Ascending aorta (tissue), 2 donors: ENCODE measurements around the gene BEST2. TPM values are rescaled to one million over a fixed set of nuclear protein-coding genes. Genes with fewer than 3 reads are reported as not detected.

Experiments
- DNase-seq, 2 donors: peaks; one replicate each; pipeline ENCODE4 v3.0.0-alpha.2; 2019; ENCODE audit warnings: low spot score in 2 of 2
- H3K27ac ChIP-seq, 2 donors: fragments of 200-600 bp; sonication (generic); one replicate each; pipeline ENCODE4 v1.5.1; 2016 to 2017; ENCODE audit warnings: mild to moderate bottlenecking in 1 of 2
- H3K27me3 ChIP-seq: fragments of 200-600 bp; sonication (generic); one replicate; pipeline ENCODE4 v1.5.1; 2017
- H3K36me3 ChIP-seq, 2 donors: fragments of 200-600 bp; sonication (generic); one replicate each; pipeline ENCODE4 v1.5.1; 2016
- H3K4me1 ChIP-seq, 2 donors: fragments of 200-600 bp; sonication (generic); one replicate each; pipeline ENCODE4 v1.5.1; 2016 to 2017; ENCODE audit warnings: mild to moderate bottlenecking in 1 of 2
- H3K4me3 ChIP-seq, 2 donors: fragments of 200-600 bp; sonication (generic); one replicate each; pipeline ENCODE4 v1.5.1; 2016 to 2017; ENCODE audit warnings: mild to moderate bottlenecking in 1 of 2
- H3K9me3 ChIP-seq, 2 donors: fragments of 200-600 bp; sonication (generic); one replicate each; pipeline ENCODE4 v1.5.1; 2016
- CTCF ChIP-seq, 3 experiments: fragments of 200-600 bp in 2 of 3; fragments of 450-650 bp in 1 of 3; sonication (generic) in 2 of 3; IDR thresholded peaks; one replicate each; pipeline ENCODE4 v1.5.1; 2016 to 2019; ENCODE audit warnings: antibody characterized with exemption in 3 of 3, mild to moderate bottlenecking in 1 of 3, moderate library complexity in 1 of 3
- intact Hi-C: fragments of 100-400 bp; cut with DNase I; formaldehyde crosslinking; loops from one replicate; pipeline ENCODE4 v1.15.1; 2023
- total RNA-seq: library from RNA; depleted of rRNA; stranded (reverse); fragments of >200 nt; gene quantifications from one replicate; pipeline ENCODE4 v1.1.0, GENCODE V29; 2016

BEST2 gene
- total RNA-seq, 1 donor from 2014 or later, result not detected

- peak overlapping the region; percentile 68 to 70 for H3K4me3 ChIP-seq
- no peaks in the 10 kb centered on the region for H3K36me3 ChIP-seq
- H3K9me3 ChIP-seq, result no peaks in the 10 kb centered on the region
- H3K4me1 ChIP-seq, result peaks cover 21 to 49% of the 10 kb centered on the region in 2 donors
- no peaks in the 10 kb centered on the region for H3K27me3 ChIP-seq
- intact Hi-C loops, result loop anchor here (1.0 to 5.0 kb wide), 3 partner anchors 19 to 1590 kb away; partner anchors contain the start of genes IER2 and STX10
- DNase-seq, result peak; percentile 43 to 89
- H3K27ac ChIP-seq, result peak overlapping the region; percentile 93 to 96
- TF ChIP-seq CTCF (IDR thresholded peaks at IDR 0.05), result peak; percentile 97 to 98 (median 98)
Measured at GRCh38 chr19:12777217-12778016, 25.8 kb downstream of the BEST2 start.

DNA sequence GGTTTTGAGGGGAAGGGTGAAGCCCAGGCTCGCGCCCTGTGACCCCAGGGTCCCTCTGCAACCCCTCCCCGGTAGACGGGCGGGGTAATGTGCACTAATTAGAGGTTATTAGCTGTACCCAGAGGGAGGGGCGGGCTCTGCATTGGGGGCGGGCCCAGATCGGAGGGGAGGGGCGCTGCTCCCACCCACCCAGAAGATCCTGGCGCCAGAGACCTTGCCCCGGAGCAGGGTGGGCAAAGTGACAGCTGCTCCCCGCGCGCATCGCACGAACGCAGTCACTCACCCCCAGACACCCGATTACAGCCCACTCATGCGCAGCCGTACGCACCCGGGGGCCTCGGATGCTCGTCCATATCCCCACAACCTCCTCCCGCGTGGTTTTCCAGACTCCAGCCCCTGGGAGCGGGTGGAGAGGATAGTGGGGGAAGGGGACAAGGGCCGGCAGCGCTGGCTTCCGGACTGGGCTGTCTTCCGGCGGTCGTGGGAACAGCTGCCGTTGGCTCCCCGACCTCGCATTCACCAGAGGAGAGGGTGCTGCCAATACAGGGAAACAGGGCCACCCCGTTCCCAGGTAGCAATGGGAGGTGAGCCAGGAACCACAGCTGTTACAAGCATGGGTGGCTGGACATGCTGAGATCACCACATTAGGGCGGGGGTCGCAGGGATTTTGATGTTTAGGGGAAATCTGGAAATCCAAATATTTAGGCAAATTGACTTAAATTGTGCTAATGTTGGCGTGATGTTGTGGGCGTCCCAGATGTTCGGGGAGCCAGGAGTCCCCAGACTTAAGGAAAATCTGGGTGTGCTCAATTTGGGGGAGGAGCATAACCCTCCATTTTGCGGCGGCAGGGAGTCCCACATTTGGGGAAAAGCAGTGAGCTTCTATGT lies 26.7 kb downstream of the BEST2 start:
- TF ChIP-seq CTCF (IDR thresholded peaks at IDR 0.05), result no peak
- Histone ChIP-seq H3K27me3 (no peaks in the 10 kb centered on the region), H3K4me3 (peak overlapping the region; percentile 68 to 70), H3K4me1 (peaks cover 24 to 48% of the 10 kb centered on the region in 2 donors), H3K27ac (peak overlapping the region; percentile 93 to 96), H3K9me3 (no peaks in the 10 kb centered on the region), H3K36me3 (no peaks in the 10 kb centered on the region)
- intact Hi-C loops, result loop anchor here (5.0 kb wide), 2 partner anchors 374 to 1589 kb away; partner anchors contain the start of genes IER2 and STX10
- DNase-seq, result peak in 1 of 2 donors; percentile 86

DNA sequence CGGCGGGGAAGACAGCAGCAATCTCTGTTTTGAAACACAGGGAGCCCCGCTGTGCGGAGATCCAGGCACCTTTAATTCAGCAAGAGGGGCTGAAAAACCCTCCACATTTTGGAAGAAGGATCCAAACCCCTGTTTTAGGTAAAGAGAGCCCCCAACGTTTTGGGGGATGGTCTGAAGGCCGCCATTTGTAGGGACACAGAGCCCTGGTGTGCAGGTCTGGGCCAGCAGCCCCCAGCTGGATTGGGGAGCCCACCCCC lies 27.2 kb downstream of the BEST2 start:
- Histone ChIP-seq H3K9me3 (no peaks in the 10 kb centered on the region), H3K4me3 (peak overlapping the region; percentile 68 to 70), H3K4me1 (peaks cover 30 to 51% of the 10 kb centered on the region in 2 donors), H3K27me3 (no peaks in the 10 kb centered on the region), H3K27ac (peak overlapping the region; percentile 93 to 96), H3K36me3 (no peaks in the 10 kb centered on the region)
- DNase-seq, result no peak
- TF ChIP-seq CTCF (IDR thresholded peaks at IDR 0.05), result no peak
- intact Hi-C loops, result loop anchor here (1.0 to 5.0 kb wide), 3 partner anchors 12 to 1588 kb away; partner anchors contain the start of genes IER2, JUNB and STX10

GRCh38 chr19:12779162-12779993 lies 27.8 kb downstream of the BEST2 start:
- TF ChIP-seq CTCF (IDR thresholded peaks at IDR 0.05), result no peak
- Histone ChIP-seq H3K27ac (peak overlapping the region; percentile 93 to 96), H3K9me3 (no peaks in the 10 kb centered on the region), H3K4me3 (peak overlapping the region in 1 of 2 donors; percentile 70), H3K4me1 (peaks cover 34 to 50% of the 10 kb centered on the region in 2 donors), H3K36me3 (no peaks in the 10 kb centered on the region), H3K27me3 (no peaks in the 10 kb centered on the region)
- intact Hi-C loops, result loop anchor here (1.0 to 5.0 kb wide), 3 partner anchors 12 to 1588 kb away; partner anchors contain the start of genes IER2, JUNB and STX10
- DNase-seq, result peak; percentile 43 to 82

- no peak for DNase-seq
- no peak for TF ChIP-seq CTCF (IDR thresholded peaks at IDR 0.05)
- intact Hi-C loops, result loop anchor here (10.0 kb wide), 1 partner anchor 1247 kb away; the partner anchor contains the start of gene CNN1
- H3K27ac ChIP-seq, result peak overlapping the region; percentile 95 to 96
- peaks cover 43 to 66% of the 10 kb centered on the region in 2 donors for H3K4me1 ChIP-seq
- H3K4me3 ChIP-seq, result peak overlapping the region; percentile 58 to 65
- no peaks in the 10 kb centered on the region for H3K27me3 ChIP-seq
- H3K36me3 ChIP-seq, result no peaks in the 10 kb centered on the region
- no peaks in the 10 kb centered on the region for H3K9me3 ChIP-seq
Measured at GRCh38 chr19:12782174-12782423, 30.5 kb downstream of the BEST2 start.
